Body of pancreas (tissue), 4 donors: ENCODE measurements around the gene TRIM32.

Experiments used
- POLR2A ChIP-seq, 3 donors: fragments of 450-650 bp; IDR thresholded peaks; one replicate each; pipeline ENCODE4 v1.6.1; 2016; ENCODE audit warnings: antibody characterized with exemption in 3 of 3, mild to moderate bottlenecking in 2 of 3
- TF ChIP-seq, protein P1 (sequence below), 7 experiments: fragments of 450-650 bp in 4 of 7; fragments of 200-600 bp in 3 of 7; sonication (generic) in 3 of 7; IDR thresholded peaks; one replicate each; pipeline ENCODE4 v1.5.1; 2016 to 2019; ENCODE audit warnings: antibody characterized with exemption in 7 of 7

DNA sequence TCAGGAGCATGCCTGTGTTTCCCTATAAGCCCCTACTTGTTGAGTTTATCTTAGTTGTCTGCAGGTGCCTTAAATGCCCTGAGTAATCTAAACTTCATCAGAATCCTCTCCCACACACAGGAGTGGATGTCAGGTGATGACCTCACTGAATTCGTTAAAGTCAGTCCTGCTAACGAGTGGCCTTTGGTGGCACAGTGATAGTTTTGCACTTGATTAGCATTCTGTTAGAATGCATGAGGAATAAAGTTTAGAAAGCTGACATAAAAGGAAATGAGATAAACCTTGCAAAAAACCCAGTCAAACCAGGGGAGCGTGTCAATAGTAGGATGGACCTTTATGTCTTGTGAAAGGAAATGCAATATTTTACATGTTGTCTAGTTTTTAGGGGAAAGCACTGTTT is 4.5 kb downstream of the TRIM32 start:
- TF ChIP-seq, protein P1, sequence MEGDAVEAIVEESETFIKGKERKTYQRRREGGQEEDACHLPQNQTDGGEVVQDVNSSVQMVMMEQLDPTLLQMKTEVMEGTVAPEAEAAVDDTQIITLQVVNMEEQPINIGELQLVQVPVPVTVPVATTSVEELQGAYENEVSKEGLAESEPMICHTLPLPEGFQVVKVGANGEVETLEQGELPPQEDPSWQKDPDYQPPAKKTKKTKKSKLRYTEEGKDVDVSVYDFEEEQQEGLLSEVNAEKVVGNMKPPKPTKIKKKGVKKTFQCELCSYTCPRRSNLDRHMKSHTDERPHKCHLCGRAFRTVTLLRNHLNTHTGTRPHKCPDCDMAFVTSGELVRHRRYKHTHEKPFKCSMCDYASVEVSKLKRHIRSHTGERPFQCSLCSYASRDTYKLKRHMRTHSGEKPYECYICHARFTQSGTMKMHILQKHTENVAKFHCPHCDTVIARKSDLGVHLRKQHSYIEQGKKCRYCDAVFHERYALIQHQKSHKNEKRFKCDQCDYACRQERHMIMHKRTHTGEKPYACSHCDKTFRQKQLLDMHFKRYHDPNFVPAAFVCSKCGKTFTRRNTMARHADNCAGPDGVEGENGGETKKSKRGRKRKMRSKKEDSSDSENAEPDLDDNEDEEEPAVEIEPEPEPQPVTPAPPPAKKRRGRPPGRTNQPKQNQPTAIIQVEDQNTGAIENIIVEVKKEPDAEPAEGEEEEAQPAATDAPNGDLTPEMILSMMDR (IDR thresholded peaks at IDR 0.05), result no peak
- no peak for TF ChIP-seq POLR2A (IDR thresholded peaks at IDR 0.05)
